ENCODE data around the gene GNA12. TPM values are rescaled to one million over a fixed set of nuclear protein-coding genes. Genes with fewer than 3 reads are reported as not detected.
"Not testable (repeated sequence)": the region's sequence is repeated elsewhere in the genome, so short reads cannot be mapped to it uniquely, and the experiment has no call there.

Gene GNA12
- total RNA-seq, 8 experiments from 2014 or later: 9.7 to 33.3 (median 20.5) TPM

DNA sequence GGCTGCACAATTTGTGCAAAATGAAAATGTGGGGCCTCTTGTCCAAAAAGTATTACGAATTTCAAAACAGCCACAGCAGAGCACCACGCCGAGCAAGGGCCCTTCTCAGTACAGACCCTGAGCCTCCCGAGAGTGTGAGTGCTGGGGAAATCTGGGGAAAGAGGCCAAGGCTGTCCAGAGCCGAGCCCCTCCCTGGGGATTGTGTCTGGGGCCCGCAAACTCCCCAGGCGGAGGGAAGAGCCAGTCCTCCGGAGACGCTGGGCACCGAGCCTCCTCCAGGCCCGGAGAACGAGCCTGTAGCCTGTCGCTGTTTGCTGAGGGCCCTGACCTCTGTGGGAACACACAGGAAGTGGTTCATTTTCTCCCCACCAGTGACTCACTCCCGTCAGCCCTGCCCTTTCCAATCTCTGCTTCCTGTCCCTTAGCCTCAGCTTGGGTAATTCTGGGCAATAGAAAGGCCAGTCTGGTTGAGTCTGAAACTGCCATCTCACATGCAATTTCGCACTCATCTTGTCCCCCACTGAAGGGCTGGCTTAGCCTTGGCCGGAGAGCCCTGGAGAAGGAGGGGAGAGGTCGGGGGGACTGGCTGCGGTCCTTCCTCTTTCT is 19.5 kb upstream of the GNA12 start:
- in situ Hi-C loops (cut with MboI; ENCODE audit: low pct_unique_long_range_greater_than_20kb in 2 of 9, low sequenced_read_pairs in 9 of 9, unreplicated experiment in 9 of 9): loop anchor here in 5 of 9 experiments (25.0 kb wide), 1 partner anchor 1774 kb away; no protein-coding TSS in a partner anchor

DNA sequence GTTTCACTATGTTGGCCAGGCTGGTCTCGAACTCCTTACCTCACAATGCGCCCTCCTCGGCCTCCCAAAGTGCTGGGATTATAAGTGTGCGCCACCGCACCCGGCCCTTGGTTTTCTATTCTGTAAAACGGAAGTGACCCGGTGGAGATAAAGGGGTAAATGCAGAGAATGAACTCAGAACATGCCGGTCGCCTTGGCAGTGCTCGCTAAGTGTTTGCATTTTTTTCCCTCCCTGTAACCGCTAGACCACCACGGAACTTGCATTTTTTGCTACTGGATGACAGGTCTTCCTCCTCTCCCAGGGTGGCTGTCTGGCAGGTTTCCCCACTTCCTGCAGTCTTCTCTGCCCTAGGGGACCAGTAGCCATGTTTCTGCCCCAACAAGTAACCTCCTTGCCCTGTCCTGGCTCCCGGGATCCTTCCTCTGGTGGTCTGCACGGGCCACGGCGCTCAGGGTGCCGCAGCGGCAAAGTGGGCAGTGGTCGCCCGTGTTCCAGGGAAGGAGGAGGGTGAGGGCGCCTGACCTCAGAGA is 18.8 kb upstream of the GNA12 start:
- Histone ChIP-seq H3K4me3 (no peak overlapping the region), H3K4me1 (replicated peaks in 1 of 2) (peaks cover 17 to 28% of the 10 kb centered on the region in 2 donors), H3K27ac (no peak overlapping the region)
- no peak for ATAC-seq (replicated peaks in 6 of 8)
- 60 to 100% (median 96%) methylated on average over 1 to 10 of the region's 22 CpGs; no CpG with 5 or more reads in 1 of the 10 experiments for WGBS, 10 experiments
- in situ Hi-C loops (cut with MboI; ENCODE audit: low pct_unique_long_range_greater_than_20kb in 2 of 9, low sequenced_read_pairs in 9 of 9, unreplicated experiment in 9 of 9): loop anchor here in 5 of 9 experiments (25.0 kb wide), 1 partner anchor 1774 kb away; no protein-coding TSS in a partner anchor

More for the DNA sequence above, 19.5 kb upstream of the GNA12 start:
- Histone ChIP-seq H3K4me1 (replicated peaks in 1 of 2) (peaks cover 17 to 25% of the 10 kb centered on the region in 2 donors), H3K4me3 (no peak overlapping the region), H3K27ac (no peak overlapping the region)
- 2 to 43% (median 26%) methylated on average over 1 to 10 of the region's 18 CpGs; no CpG with 5 or more reads in 4 of the 10 experiments for WGBS, 10 experiments
- peak; percentile 74 to 100 (median 88) for ATAC-seq (replicated peaks in 6 of 8)

DNA sequence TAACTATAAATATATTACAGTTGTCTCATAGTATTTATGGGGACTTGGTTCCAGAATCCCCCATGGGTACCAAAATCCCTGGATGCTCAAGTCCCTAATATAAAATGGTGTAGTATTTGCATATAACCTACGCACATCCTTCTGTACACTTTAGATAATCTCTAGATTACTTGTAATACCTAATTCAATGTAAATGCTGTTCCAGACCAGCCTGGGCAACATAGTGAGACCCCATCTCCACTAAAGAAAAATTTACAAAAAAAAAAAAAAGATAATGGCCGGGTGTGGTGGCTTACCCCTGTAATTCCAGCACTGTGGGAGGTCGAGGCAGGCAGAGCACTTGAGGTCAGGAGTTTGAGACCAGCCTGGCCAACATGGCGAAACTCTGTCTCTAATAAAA is 17.4 kb upstream of the GNA12 start:
- Histone ChIP-seq H3K4me3 (no peak overlapping the region), H3K27ac (no peak overlapping the region), H3K4me1 (replicated peaks in 1 of 2) (peaks cover 24 to 37% of the 10 kb centered on the region in 2 donors)
- in situ Hi-C loops (cut with MboI; ENCODE audit: low pct_unique_long_range_greater_than_20kb in 2 of 9, low sequenced_read_pairs in 9 of 9, unreplicated experiment in 9 of 9): loop anchor here in 5 of 9 experiments (25.0 kb wide), 1 partner anchor 1776 kb away; no protein-coding TSS in a partner anchor
- 69 to 100% (median 87%) methylated on average over 1 to 4 of the region's 4 CpGs for WGBS, 10 experiments
- ATAC-seq (replicated peaks in 6 of 8): no peak

DNA sequence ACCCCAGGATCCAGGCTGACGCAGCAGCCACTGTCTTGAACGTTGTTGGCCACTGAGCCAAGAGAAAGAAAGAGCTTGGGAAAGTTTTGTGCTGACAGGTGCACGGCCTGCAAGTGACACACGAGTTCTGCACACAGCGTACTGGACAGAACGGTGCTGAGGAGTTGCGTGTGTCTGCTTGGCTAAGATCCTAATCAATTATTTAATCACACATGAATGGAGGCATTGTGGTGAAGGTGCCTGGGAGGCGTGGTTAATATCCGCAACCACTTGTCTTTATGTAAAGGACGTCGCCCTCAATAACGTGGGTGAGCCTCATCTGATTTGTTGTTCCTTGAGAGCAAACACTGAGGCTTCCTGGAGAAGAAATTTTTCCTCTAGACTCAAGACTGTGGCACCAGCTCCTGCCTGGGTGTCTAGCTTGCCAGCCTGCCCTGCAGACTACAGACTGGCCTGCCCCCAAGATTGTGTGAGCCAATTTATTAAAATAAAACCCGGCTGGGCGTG is 16.6 kb upstream of the GNA12 start:
- Histone ChIP-seq H3K4me1 (replicated peaks in 1 of 2) (peaks cover 24 to 37% of the 10 kb centered on the region in 2 donors), H3K27ac (peak overlapping the region in 1 of 2 donors; percentile 8), H3K4me3 (no peak overlapping the region)
- peak in 5 of 8 experiments; percentile 27 to 68 (median 55) for ATAC-seq (replicated peaks in 6 of 8)
- WGBS, 10 experiments: 0 to 94% (median 46%) methylated on average over 2 to 10 of the region's 14 CpGs; no CpG with 5 or more reads in 1 of the 10 experiments
- in situ Hi-C loops (cut with MboI; ENCODE audit: low pct_unique_long_range_greater_than_20kb in 2 of 9, low sequenced_read_pairs in 9 of 9, unreplicated experiment in 9 of 9): loop anchor here in 5 of 9 experiments (25.0 kb wide), 1 partner anchor 1777 kb away; no protein-coding TSS in a partner anchor

DNA sequence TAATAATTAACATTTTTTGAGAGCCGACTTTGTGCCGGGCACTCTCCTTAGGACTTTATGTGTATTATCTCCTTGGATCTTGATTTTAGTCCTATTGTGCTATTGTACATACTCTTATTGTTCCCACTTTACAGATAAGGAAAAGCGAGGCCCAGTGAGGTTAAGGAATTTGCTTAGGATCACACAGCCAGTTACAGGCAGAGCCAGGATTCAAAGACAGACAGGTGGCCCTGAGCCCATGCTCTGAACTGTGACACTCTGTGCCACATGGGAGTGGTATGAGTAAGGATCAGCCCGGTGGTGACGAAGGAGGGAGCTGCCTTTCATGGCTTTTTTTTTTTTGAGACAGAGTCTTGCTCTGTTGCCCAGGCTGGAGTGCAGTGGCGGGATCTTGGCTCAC is 15.8 kb upstream of the GNA12 start:
- WGBS, 10 experiments: 80 to 100% (median 89%) methylated on average over 1 to 5 of the region's 6 CpGs; no CpG with 5 or more reads in 3 of the 10 experiments
- no peak overlapping the region for H3K4me3 ChIP-seq
- H3K4me1 ChIP-seq (replicated peaks in 1 of 2): peaks cover 24 to 31% of the 10 kb centered on the region in 2 donors
- H3K27ac ChIP-seq: no peak overlapping the region
- no peak for ATAC-seq (replicated peaks in 6 of 8)
- in situ Hi-C loops (cut with MboI; ENCODE audit: low pct_unique_long_range_greater_than_20kb in 2 of 9, low sequenced_read_pairs in 9 of 9, unreplicated experiment in 9 of 9): loop anchor here in 5 of 9 experiments (25.0 kb wide), 1 partner anchor 1777 kb away; no protein-coding TSS in a partner anchor

DNA sequence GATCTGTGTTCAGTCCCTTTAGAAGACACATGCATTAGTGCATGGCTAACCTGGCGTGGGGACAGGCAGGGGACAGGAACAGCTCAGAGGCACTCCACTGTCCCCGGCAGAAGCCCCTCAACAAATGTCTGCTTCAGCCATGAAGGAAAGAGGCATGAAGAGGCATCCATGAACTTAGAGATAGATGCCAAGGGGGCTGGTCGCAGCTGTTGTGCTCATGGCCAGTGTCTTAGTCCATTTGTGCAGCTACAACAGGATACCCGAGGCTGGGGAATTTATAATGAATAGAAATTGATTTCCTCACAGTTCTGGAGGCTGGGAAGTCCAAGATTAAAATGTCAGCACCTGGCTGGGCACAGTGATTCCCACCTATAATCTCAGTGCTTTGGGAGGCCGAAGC is 14.5 kb upstream of the GNA12 start:
- in situ Hi-C loops (cut with MboI; ENCODE audit: low pct_unique_long_range_greater_than_20kb in 2 of 9, low sequenced_read_pairs in 9 of 9, unreplicated experiment in 9 of 9): loop anchor here in 5 of 9 experiments (25.0 kb wide), 1 partner anchor 1779 kb away; no protein-coding TSS in a partner anchor
- H3K4me3 ChIP-seq: no peak overlapping the region
- H3K4me1 ChIP-seq (replicated peaks in 1 of 2): peaks cover 20 to 29% of the 10 kb centered on the region in 2 donors
- ATAC-seq (replicated peaks in 6 of 8): no peak
- WGBS, 10 experiments: 59 to 100% (median 90%) methylated on average over 1 to 4 of the region's 5 CpGs; no CpG with 5 or more reads in 2 of the 10 experiments
- H3K27ac ChIP-seq: no peak overlapping the region

DNA sequence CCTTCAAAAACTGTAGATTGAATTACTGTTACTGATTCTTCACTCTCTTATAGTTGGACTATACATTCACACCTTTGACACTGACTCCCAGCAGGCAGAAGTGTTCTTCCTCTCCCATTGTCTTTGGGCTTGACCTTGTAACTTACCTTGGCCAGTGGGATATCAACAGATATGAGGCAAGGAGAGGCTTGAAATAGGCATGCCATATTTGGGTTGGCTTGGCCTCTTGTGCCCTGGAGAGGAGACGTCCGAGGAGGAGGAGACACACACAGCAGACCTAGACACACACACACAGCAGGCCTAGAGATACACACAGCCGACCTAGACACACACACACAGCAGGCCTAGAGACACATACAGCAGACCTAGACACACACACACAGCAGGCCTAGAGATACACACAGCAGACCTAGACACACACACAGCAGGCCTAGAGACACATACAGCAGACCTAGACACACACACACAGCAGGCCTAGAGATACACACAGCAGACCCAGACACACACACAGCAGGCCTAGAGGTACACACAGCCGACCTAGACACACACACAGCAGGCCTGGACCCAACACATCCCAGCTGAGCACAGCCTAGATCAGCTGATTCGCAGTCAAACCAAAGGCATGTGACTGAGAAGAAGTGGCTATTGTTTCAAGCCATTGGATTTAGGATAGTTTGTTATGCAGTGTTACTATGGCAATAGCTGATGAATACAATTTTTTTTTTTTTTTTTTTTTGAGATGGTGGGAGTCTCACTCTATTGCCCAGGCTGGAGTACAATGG is 12.5 kb upstream of the GNA12 start:
- in situ Hi-C loops (cut with MboI; ENCODE audit: low pct_unique_long_range_greater_than_20kb in 2 of 9, low sequenced_read_pairs in 9 of 9, unreplicated experiment in 9 of 9): loop anchor here in 5 of 9 experiments (25.0 kb wide), 1 partner anchor 1781 kb away; no protein-coding TSS in a partner anchor
- H3K27ac ChIP-seq: no peak overlapping the region
- 40 to 100% (median 73%) methylated on average over 1 to 3 of the region's 5 CpGs; no CpG with 5 or more reads in 5 of the 10 experiments for whole genome bisulfite sequencing, 10 experiments
- no peak overlapping the region for H3K4me3 ChIP-seq
- H3K4me1 ChIP-seq (replicated peaks in 1 of 2): peaks cover 15 to 23% of the 10 kb centered on the region in 2 donors
- peak in 5 of 8 experiments; percentile 2 to 64 (median 42) for ATAC-seq (replicated peaks in 6 of 8)

DNA sequence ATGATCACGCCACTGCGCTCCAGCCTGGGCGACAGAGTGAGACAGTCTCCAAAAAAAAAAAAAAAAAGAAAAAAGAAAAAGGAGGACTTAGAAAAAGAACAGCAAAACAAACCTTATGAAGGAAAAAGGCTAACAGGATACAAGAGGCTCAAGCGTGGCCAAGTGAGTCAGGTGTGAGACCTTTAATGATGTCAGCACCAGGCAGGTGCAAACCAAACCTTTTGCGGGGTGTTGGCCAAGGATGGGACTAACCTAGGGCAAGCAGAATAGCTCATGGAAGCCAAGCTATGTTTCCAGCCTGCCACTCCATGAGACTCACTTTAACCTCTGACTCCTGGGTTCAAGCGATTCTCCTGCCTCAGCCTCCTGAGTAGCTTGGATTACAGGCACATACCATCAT is 11.3 kb upstream of the GNA12 start:
- in situ Hi-C loops (cut with MboI; ENCODE audit: low pct_unique_long_range_greater_than_20kb in 2 of 9, low sequenced_read_pairs in 9 of 9, unreplicated experiment in 9 of 9): loop anchor here in 5 of 9 experiments (25.0 kb wide), 1 partner anchor 1782 kb away; no protein-coding TSS in a partner anchor
- WGBS, 10 experiments: 77 to 100% (median 96%) methylated on average over 1 to 6 of the region's 6 CpGs
- no peak for ATAC-seq (replicated peaks in 6 of 8)
- H3K4me1 ChIP-seq (replicated peaks in 1 of 2): peaks cover 10 to 16% of the 10 kb centered on the region in 2 donors
- no peak overlapping the region for H3K27ac ChIP-seq
- H3K4me3 ChIP-seq: no peak overlapping the region

DNA sequence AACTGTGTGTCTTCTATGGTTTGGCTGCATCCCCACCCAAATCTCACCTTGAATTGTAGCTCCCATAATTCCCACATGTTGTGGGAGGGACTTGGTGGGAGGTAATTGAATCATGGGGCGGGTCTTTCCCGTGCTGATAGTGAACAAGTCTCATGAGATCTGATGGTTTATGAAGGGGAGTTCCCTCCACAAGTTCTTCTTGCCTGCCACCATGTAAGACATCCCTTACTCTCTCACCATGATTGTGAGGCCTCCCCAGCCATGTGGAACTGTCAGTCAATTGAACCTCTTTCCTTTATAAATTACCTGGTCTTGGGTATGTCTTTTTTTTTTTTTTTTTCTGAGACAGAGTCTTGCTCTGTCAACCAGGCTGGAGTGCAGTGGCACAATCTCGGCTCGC is 9.4 kb upstream of the GNA12 start:
- in situ Hi-C loops (cut with MboI; ENCODE audit: low pct_unique_long_range_greater_than_20kb in 2 of 9, low sequenced_read_pairs in 9 of 9, unreplicated experiment in 9 of 9): loop anchor here in 5 of 9 experiments (25.0 kb wide), 1 partner anchor 1784 kb away; no protein-coding TSS in a partner anchor
- WGBS, 10 experiments: 19 to 100% (median 67%) methylated on average over 1 to 2 of the region's 4 CpGs; no CpG with 5 or more reads in 4 of the 10 experiments

DNA sequence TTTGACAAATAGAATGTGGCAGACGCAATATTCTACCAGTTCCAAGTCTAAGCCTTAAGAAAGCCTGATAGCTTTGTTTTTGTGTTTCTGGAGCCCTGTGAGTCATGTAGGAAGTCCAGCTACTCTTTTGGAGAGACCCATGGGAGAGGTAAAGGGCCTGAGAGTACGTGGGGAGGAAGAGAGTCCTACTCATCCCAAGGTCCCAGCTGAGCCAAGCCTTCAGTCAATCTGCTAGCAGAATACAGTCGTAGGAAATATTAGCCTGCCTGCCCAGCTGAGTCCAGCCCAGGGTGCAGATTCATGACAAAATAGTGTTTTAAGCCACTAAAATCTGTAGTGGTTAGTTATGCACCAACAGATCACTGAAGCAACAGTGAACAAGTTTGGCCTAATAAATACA is 9.0 kb upstream of the GNA12 start:
- Histone ChIP-seq H3K27ac (no peak overlapping the region), H3K4me1 (replicated peaks in 1 of 2) (peaks cover 7 to 11% of the 10 kb centered on the region in 2 donors), H3K4me3 (no peak overlapping the region)
- in situ Hi-C loops (cut with MboI; ENCODE audit: low pct_unique_long_range_greater_than_20kb in 2 of 9, low sequenced_read_pairs in 9 of 9, unreplicated experiment in 9 of 9): loop anchor here in 5 of 9 experiments (25.0 kb wide), 1 partner anchor 1784 kb away; no protein-coding TSS in a partner anchor
- WGBS, 10 experiments: 25 to 100% (median 80%) methylated on average over 1 to 3 of the region's 3 CpGs; no CpG with 5 or more reads in 3 of the 10 experiments
- no peak for ATAC-seq (replicated peaks in 6 of 8)

More for the DNA sequence above, 9.4 kb upstream of the GNA12 start:
- H3K4me1 ChIP-seq (replicated peaks in 1 of 2): peaks cover 7 to 11% of the 10 kb centered on the region in 2 donors
- H3K27ac ChIP-seq; ATAC-seq (replicated peaks in 6 of 8); H3K4me3 ChIP-seq: not testable (repeated sequence)

DNA sequence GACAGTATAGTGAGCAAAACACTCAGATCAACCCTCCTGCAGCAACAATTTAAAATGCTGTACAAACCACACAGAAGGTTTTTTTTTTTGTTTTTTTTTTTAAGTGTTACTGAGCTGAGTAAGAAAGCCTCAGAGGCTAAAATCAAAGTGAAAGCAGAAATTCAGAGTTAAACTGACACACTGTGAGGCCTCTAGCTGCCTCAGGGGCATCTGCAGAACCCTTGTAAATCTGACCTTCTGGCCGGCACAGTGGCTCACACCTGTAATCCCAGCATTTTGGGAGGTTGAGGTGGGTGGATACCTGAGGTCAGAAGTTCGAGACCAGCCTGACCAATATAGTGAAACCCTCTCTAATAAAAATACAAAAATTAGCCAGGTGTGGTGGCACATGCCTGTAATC is 7.4 kb upstream of the GNA12 start:
- H3K4me1 ChIP-seq (replicated peaks in 1 of 2): no peaks in the 10 kb centered on the region
- peak in 2 of 8 experiments; percentile 38 to 46 for ATAC-seq (replicated peaks in 6 of 8)
- no peak overlapping the region for H3K27ac ChIP-seq
- 22 to 86% (median 65%) methylated on average over 1 to 2 of the region's 2 CpGs; no CpG with 5 or more reads in 4 of the 10 experiments for WGBS, 10 experiments
- no peak overlapping the region for H3K4me3 ChIP-seq
- in situ Hi-C loops (cut with MboI; ENCODE audit: low pct_unique_long_range_greater_than_20kb in 2 of 9, low sequenced_read_pairs in 9 of 9, unreplicated experiment in 9 of 9): loop anchor here in 5 of 9 experiments (25.0 kb wide), 1 partner anchor 1786 kb away; no protein-coding TSS in a partner anchor

Measured in motor neuron (in vitro differentiated cells).